ENCODE results near the gene WWOX. TPM values are rescaled to one million over a fixed set of nuclear protein-coding genes. Genes with fewer than 3 reads are reported as not detected.

Gene WWOX
- total RNA-seq, 1 donor from 2014 or later: 7.3 TPM

GRCh38 chr16:78984324-78984723 is 884.9 kb downstream of the WWOX start:
- Histone ChIP-seq H3K9ac (ENCODE audit: low read length) (no peak overlapping the region), H3K9me3 (ENCODE audit: insufficient read depth, low read depth, low read length) (no peaks in the 10 kb centered on the region), H2AFZ (ENCODE audit: low read depth, low read length) (no peak overlapping the region), H3K36me3 (ENCODE audit: insufficient read depth, low read length) (no peaks in the 10 kb centered on the region), H4K20me1 (ENCODE audit: insufficient read depth, low read length) (no peaks in the 10 kb centered on the region), H3K4me2 (ENCODE audit: low read length) (no peak overlapping the region), H3K27ac (ENCODE audit: low read depth, low read length) (no peak overlapping the region), H3K79me2 (ENCODE audit: insufficient read depth, low read length) (no peaks in the 10 kb centered on the region), H3K4me3 (ENCODE audit: insufficient read depth, low read depth, low read length) (no peak overlapping the region), H3K4me1 (ENCODE audit: insufficient read depth, low read length) (no peaks in the 10 kb centered on the region), H3K27me3 (ENCODE audit: insufficient read depth, low read length) (no peaks in the 10 kb centered on the region)
- no peak for TF ChIP-seq EZH2 (IDR thresholded peaks at IDR 0.05; ENCODE audit: insufficient read depth, low read length)
- TF ChIP-seq CTCF (IDR thresholded peaks at IDR 0.05; ENCODE audit: insufficient read depth, low read depth, low read length): no peak
- H3K9me3 Mint-ChIP-seq (ENCODE audit: unreplicated experiment): peaks cover 8% of the 10 kb centered on the region
- DNase-seq (ENCODE audit: low read depth): no peak
- no peaks in the 10 kb centered on the region for H3K36me3 Mint-ChIP-seq (ENCODE audit: low read depth, unreplicated experiment)
- H3K27ac Mint-ChIP-seq (ENCODE audit: unreplicated experiment): no peak overlapping the region
- no peak for FAIRE-seq
- peaks cover 6% of the 10 kb centered on the region for H3K27me3 Mint-ChIP-seq (ENCODE audit: low read depth, unreplicated experiment)
- H3K4me1 Mint-ChIP-seq (ENCODE audit: low read depth, unreplicated experiment): peaks cover 4% of the 10 kb centered on the region
- H3K4me3 Mint-ChIP-seq (ENCODE audit: unreplicated experiment): no peak overlapping the region

GRCh38 chr16:78984887-78985464 is 885.5 kb downstream of the WWOX start:
- no peak overlapping the region for H3K4me3 Mint-ChIP-seq (ENCODE audit: unreplicated experiment)

More at GRCh38 chr16:78984887-78985464, 885.5 kb downstream of the WWOX start:
- DNase-seq (ENCODE audit: low read depth): no peak
- Histone ChIP-seq H3K79me2 (ENCODE audit: insufficient read depth, low read length) (no peaks in the 10 kb centered on the region), H3K36me3 (ENCODE audit: insufficient read depth, low read length) (no peaks in the 10 kb centered on the region), H3K27ac (ENCODE audit: low read depth, low read length) (no peak overlapping the region), H3K9ac (ENCODE audit: low read length) (no peak overlapping the region), H3K4me1 (ENCODE audit: insufficient read depth, low read length) (no peaks in the 10 kb centered on the region), H4K20me1 (ENCODE audit: insufficient read depth, low read length) (no peaks in the 10 kb centered on the region), H3K4me3 (ENCODE audit: insufficient read depth, low read depth, low read length) (no peak overlapping the region), H3K4me2 (ENCODE audit: low read length) (no peak overlapping the region), H2AFZ (ENCODE audit: low read depth, low read length) (no peak overlapping the region), H3K27me3 (ENCODE audit: insufficient read depth, low read length) (no peaks in the 10 kb centered on the region), H3K9me3 (ENCODE audit: insufficient read depth, low read depth, low read length) (no peaks in the 10 kb centered on the region)
- Mint-ChIP-seq H3K27me3 (ENCODE audit: low read depth, unreplicated experiment) (peaks cover 2% of the 10 kb centered on the region), H3K9me3 (ENCODE audit: unreplicated experiment) (peaks cover 9% of the 10 kb centered on the region), H3K4me1 (ENCODE audit: low read depth, unreplicated experiment) (peaks cover 4% of the 10 kb centered on the region), H3K27ac (ENCODE audit: unreplicated experiment) (no peak overlapping the region), H3K36me3 (ENCODE audit: low read depth, unreplicated experiment) (no peaks in the 10 kb centered on the region)
- TF ChIP-seq EZH2 (IDR thresholded peaks at IDR 0.05; ENCODE audit: insufficient read depth, low read length) (no peak), CTCF (IDR thresholded peaks at IDR 0.05; ENCODE audit: insufficient read depth, low read depth, low read length) (no peak)
- FAIRE-seq: no peak
